Ovary (tissue), 10 donors: ENCODE measurements around the gene MAP3K10. TPM values are rescaled to one million over a fixed set of nuclear protein-coding genes. Genes with fewer than 3 reads are reported as not detected.
A peak's percentile ranks its signal among the peaks of the same experiment; 100 is the strongest.

ENCODE experiments used
- DNase-seq, 5 donors: peaks; one replicate each; pipeline ENCODE4 v3.0.0-alpha.2; 2019 to 2020
- H3K27ac ChIP-seq, 2 donors: fragments of 200-600 bp; one replicate each; pipeline versions ENCODE4 v1.5.1 to v1.8.0; 2019 to 2022
- H3K27me3 ChIP-seq: fragments of 200-600 bp; one replicate; pipeline ENCODE4 v1.8.0; 2022
- H3K36me3 ChIP-seq: fragments of 200-600 bp; sonication (generic); one replicate; pipeline ENCODE4 v1.5.1; 2019
- H3K4me1 ChIP-seq: one replicate; pipeline ENCODE4 v1.8.1; 2013; ENCODE audit warnings: mild to moderate bottlenecking, moderate library complexity; ENCODE audit not compliant: insufficient read depth
- H3K4me3 ChIP-seq: fragments of 200-600 bp; sonication (generic); one replicate; pipeline ENCODE4 v1.5.1; 2017
- H3K9me3 ChIP-seq, 2 donors: fragments of 200-600 bp in 1 of 2; sonication (generic) in 1 of 2; one replicate each; pipeline versions ENCODE4 v1.5.1 to v1.8.1; 2013 to 2019; ENCODE audit warnings: mild to moderate bottlenecking in 1 of 2, moderate library complexity in 1 of 2
- EP300 ChIP-seq: sonication (generic); formaldehyde crosslinking; IDR thresholded peaks from one replicate; pipeline ENCODE4 v1.6.1; 2017; ENCODE audit warnings: antibody characterized with exemption
- POLR2A ChIP-seq: fragments of 450-650 bp; IDR thresholded peaks from one replicate; pipeline ENCODE4 v1.6.1; 2017; ENCODE audit warnings: antibody characterized with exemption, mild to moderate bottlenecking, moderate library complexity
- WGBS, 3 donors: extraction: QIAGEN DNeasy Blood & Tissue Kit in 1 of 3; methylation state at CpG; one replicate each; pipeline versions ENCODE4 v1.1.5 to v1.1.7; 2013 to 2017; 5-methylcytosine and 5-hydroxymethylcytosine counted together
- intact Hi-C, 4 donors: fragments of 100-400 bp; cut with DNase I; formaldehyde crosslinking; loops; one replicate each; pipeline versions ENCODE4 v1.11.0 to v1.15.1; 2022 to 2023
- long read RNA-seq, 3 donors: library from polyadenylated mRNA in 2 of 3; unstranded in 2 of 3; transcript quantifications; one replicate each; pipeline ENCODE4 v2.0.0 and lab custom pipeline, GENCODE V29; 2021 to 2026
- polyA plus RNA-seq, 2 donors: library from polyadenylated mRNA; stranded (reverse); fragments of 200-250 nt in 1 of 2; fragments of 350-450 nt in 1 of 2; fragmentation: Illumina TruSeq in 1 of 2; extraction: RNeasy Lipid Tissue Mini Kit (QIAGEN cat#74804) in 1 of 2; gene quantifications; one replicate each; pipeline ENCODE4 v1.2.3, GENCODE V29; 2013 to 2014
- total RNA-seq, 7 donors: library from RNA; depleted of rRNA in 2 of 7; stranded (reverse); fragments of >200 nt in 2 of 7; fragmentation: NEBNext Ultra II Directional in 3 of 7; extraction: Animal tissue kit (Norgen Biotek cat#: 25700) in 3 of 7; gene quantifications; one replicate each; pipeline versions ENCODE4 v1.1.0 to v1.2.4, GENCODE V29; 2016 to 2023
- TF ChIP-seq, protein P1 (sequence below), 3 donors: fragments of 450-650 bp in 2 of 3; fragments of 200-600 bp in 1 of 3; IDR thresholded peaks; one replicate each; pipeline versions ENCODE4 v1.5.1 to v1.8.0; 2016 to 2022; ENCODE audit warnings: antibody characterized with exemption in 3 of 3, mild to moderate bottlenecking in 1 of 3
- donor health status: DM: no; HTN: no; CAD: no; lungs with moderate emphysema.
- donor health status: DM: no; HTN: no; CAD: no.
- donor health status: Bipolar disorder and iron deficiency.
- donor health status: DM: yes; HTN: yes; CAD: no.
- donor health status: DM: no; HTN: no; CAD: no.
- donor health status: DM: yes; HTN: yes; CAD: no.

The MAP3K10 gene
- total RNA-seq (10 to 100 TPM in 6 of 7 donors, 1 to 10 TPM in 1; 8.3 to 26.2 (median 14.6) TPM), polyA plus RNA-seq (10 to 100 TPM in 1 of 2 donors, 1 to 10 TPM in 1; 1.2 to 11.3 TPM)
- long read RNA-seq, donor 1, partial matches to known transcripts = 2 of 6 reads
- long read RNA-seq, donor 1, other reads (novel, unspliced or antisense) = 4 of 6 reads
- long read RNA-seq, donor 2, partial matches to known transcripts = 0 of 1 reads
- long read RNA-seq, donor 2, other reads (novel, unspliced or antisense) = 0 of 1 reads
- long read RNA-seq, donor 3, partial matches to known transcripts = 4 of 13 reads
- long read RNA-seq, donor 3, other reads (novel, unspliced or antisense) = 6 of 13 reads

DNA sequence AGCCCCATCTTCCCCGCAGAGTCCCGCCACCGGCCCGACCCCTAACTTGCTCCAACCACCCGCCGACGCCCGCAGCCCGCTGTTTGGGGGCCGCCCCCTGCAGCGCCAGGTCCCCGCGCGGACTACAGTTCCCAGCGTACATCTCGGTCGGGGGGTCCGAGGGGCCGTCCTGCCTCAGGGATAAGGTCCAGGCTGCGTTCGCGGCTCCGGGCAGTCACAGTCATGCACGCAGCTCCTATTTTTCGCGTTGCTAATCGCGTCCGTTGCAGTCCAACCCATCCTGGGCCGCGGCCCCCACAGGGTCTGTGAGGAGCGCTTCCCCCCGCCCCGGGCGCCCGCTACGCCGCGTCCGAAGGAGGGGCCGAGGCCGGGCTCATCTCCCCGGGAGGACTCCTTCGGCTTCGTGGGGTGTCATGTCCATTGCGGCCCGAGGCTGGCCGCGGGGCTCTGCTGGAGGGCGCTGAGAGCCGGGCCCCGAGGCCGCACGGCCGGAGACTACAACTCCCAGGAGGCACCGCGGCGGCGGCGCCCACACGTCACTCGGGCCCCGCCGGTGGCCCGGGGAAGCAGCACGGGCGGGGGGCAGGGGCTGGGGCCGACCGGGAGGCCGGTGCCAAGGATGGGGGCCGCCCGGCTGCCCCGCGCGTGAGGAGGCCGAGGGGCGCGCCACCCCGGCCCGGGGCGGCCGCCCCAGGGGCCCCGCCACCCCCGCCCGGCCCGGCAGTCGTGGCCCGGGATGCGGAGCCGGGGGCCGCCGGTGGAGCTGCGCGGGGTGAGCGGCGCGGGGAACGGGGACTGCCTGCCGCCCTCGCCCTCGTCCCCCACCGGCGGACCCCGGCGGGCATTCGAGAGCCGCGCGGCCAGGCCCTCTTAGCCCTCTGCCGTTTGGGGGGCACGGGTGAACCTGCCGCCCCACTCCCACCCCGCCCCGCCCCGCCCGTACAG is at the start of gene MAP3K10:
Gene MAP3K10 (plus strand): TSS at position 536 of the 945 bp plus-strand sequence. CDS start 606 bp downstream, outside the sequence.
- Histone ChIP-seq H3K27ac (peak within 1 kb of the TSS; percentile 38 to 80), H3K4me3 (peak within 1 kb of the TSS; percentile 81), H3K36me3 (no peaks in the 10 kb centered on the region), H3K4me1 (peaks cover 9% of the 10 kb centered on the region), H3K27me3 (no peaks in the 10 kb centered on the region), H3K9me3 (no peaks in the 10 kb centered on the region)
- WGBS, 3 donors = 0 to 1% (median 1%) methylated on average over 61 to 116 of the region's 116 CpGs
- TF ChIP-seq EP300 (no peak), POLR2A (no peak)
- TF ChIP-seq, protein P1, sequence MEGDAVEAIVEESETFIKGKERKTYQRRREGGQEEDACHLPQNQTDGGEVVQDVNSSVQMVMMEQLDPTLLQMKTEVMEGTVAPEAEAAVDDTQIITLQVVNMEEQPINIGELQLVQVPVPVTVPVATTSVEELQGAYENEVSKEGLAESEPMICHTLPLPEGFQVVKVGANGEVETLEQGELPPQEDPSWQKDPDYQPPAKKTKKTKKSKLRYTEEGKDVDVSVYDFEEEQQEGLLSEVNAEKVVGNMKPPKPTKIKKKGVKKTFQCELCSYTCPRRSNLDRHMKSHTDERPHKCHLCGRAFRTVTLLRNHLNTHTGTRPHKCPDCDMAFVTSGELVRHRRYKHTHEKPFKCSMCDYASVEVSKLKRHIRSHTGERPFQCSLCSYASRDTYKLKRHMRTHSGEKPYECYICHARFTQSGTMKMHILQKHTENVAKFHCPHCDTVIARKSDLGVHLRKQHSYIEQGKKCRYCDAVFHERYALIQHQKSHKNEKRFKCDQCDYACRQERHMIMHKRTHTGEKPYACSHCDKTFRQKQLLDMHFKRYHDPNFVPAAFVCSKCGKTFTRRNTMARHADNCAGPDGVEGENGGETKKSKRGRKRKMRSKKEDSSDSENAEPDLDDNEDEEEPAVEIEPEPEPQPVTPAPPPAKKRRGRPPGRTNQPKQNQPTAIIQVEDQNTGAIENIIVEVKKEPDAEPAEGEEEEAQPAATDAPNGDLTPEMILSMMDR (IDR thresholded peaks at IDR 0.05) = no peak
- peak; percentile 63 to 85 (median 79) for DNase-seq
- intact Hi-C loops = loop anchor here in 1 of 4 donors (5.0 kb wide), 1 partner anchor 46 kb away; no protein-coding TSS in a partner anchor

DNA sequence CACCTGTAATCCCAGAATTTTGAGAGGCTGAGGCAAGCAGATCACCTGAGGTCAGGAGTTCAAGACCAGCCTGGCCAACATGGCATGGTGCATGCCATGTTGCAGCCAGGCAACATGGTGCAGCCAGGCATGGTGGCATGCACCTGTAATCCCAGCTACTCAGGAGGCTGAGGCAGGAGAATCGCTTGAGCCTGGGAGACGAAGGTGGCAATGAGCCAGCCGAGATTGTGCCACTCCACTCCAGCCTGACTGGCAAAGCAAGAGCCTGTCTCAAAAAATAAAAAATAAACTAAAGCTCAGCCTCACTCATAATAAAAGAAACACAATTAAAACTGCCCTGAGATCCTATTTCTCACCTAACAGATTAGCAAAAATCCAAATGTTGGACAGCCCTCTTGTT is 49.7 kb upstream of the MAP3K10 start:
- DNase-seq = no peak
- Histone ChIP-seq H3K4me3 (no peak overlapping the region), H3K4me1 (no peaks in the 10 kb centered on the region), H3K9me3 (no peaks in the 10 kb centered on the region), H3K27me3 (no peaks in the 10 kb centered on the region), H3K36me3 (no peaks in the 10 kb centered on the region), H3K27ac (no peak overlapping the region)
- intact Hi-C loops = loop anchor here in 3 of 4 donors (2.0 to 10.0 kb wide), 2 partner anchors 73 to 77 kb away; partner anchors contain the start of gene TTC9B (in 3 of the 3)
- TF ChIP-seq EP300 (no peak), POLR2A (no peak)
- TF ChIP-seq, protein P1 (IDR thresholded peaks at IDR 0.05) = no peak
- WGBS, 3 donors = 60 to 73% (median 62%) methylated on average over 3 of the region's 3 CpGs

DNA sequence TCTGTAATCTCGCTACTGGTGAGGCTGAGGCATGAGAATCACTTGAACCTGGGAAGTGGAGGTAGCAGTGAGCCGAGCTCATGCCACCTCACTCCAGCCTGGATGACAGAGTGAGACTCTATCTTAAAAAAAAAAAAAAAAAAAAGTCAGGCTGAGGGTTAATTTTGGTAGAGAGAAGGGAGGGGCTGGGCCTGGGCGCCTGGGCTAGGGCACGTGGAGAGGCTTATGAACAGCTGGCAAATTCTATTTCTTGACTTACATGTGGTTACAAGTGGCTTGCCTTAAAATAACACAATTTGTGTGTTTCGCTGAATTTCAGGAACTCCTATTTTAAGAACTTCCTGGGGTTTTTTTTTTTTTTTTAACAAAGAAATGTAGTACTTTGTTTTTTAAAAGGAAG is 47.6 kb upstream of the MAP3K10 start:
- no peaks in the 10 kb centered on the region for H3K9me3 ChIP-seq
- H3K27ac ChIP-seq = no peak overlapping the region
- no peaks in the 10 kb centered on the region for H3K36me3 ChIP-seq
- intact Hi-C loops = loop anchor here in 2 of 4 donors (10.0 kb wide), 1 partner anchor 71 kb away; the partner anchor contains the start of gene TTC9B (in 2 of the 2)
- H3K4me3 ChIP-seq = no peak overlapping the region
- no peak for DNase-seq
- TF ChIP-seq POLR2A = no peak
- TF ChIP-seq, protein P1 (IDR thresholded peaks at IDR 0.05) = no peak
- TF ChIP-seq EP300 = no peak
- H3K27me3 ChIP-seq = no peaks in the 10 kb centered on the region
- 34 to 38% (median 38%) methylated on average over 5 of the region's 5 CpGs for WGBS, 3 donors
- no peaks in the 10 kb centered on the region for H3K4me1 ChIP-seq

DNA sequence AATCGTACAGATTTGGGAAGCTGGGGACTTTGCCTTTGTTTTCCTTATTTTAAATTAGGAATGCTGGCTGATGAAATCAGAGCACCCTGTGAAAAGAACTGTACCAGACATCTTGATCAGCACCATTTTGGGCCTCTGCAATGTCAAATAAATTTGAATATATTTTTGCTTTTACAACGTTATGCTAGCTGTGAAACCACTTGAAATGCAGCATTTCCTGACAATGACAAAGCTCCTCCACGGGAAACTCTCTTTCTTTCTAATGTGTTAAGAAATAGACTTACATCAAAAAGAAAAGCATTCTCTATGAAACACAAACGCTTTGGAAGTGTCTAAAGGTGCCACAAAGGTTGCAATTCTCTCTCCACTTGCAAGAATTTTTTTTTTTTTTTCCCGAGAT is 47.1 kb upstream of the MAP3K10 start:
- intact Hi-C loops = loop anchor here in 2 of 4 donors (10.0 kb wide), 1 partner anchor 71 kb away; the partner anchor contains the start of gene TTC9B (in 2 of the 2)
- 31 to 38% (median 31%) methylated on average over 5 of the region's 5 CpGs for WGBS, 3 donors
- TF ChIP-seq POLR2A (no peak), EP300 (no peak)
- TF ChIP-seq, protein P1 (IDR thresholded peaks at IDR 0.05) = no peak

More for the DNA sequence above, 47.1 kb upstream of the MAP3K10 start:
- DNase-seq = no peak
- no peaks in the 10 kb centered on the region for H3K9me3 ChIP-seq
- H3K36me3 ChIP-seq = no peaks in the 10 kb centered on the region
- no peak overlapping the region for H3K4me3 ChIP-seq
- H3K27me3 ChIP-seq = no peaks in the 10 kb centered on the region
- no peak overlapping the region for H3K27ac ChIP-seq
- H3K4me1 ChIP-seq = no peaks in the 10 kb centered on the region
